ENCODE results near the gene GAREM1.

The GAREM1 gene

DNA sequence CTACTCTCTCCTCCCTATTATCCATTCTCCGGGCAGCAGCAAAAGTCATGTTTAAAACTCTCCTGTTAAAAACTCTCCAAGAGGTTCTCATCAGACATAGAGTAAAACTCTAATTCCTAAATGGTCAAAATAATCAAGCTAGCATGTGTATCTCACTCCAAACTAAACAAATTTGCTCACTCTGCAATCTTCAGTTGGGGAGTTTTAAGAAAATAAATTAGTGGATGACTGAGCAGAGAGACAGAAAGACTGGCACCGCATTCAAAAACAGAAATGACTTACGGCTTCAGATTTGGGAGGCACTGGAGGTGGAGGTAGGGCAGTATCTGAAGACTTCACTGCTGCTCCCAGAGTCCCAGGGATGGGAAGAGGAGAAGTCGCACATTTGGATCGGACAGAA is 183.9 kb downstream of the GAREM1 start:
- DNase-seq = no peak

DNA sequence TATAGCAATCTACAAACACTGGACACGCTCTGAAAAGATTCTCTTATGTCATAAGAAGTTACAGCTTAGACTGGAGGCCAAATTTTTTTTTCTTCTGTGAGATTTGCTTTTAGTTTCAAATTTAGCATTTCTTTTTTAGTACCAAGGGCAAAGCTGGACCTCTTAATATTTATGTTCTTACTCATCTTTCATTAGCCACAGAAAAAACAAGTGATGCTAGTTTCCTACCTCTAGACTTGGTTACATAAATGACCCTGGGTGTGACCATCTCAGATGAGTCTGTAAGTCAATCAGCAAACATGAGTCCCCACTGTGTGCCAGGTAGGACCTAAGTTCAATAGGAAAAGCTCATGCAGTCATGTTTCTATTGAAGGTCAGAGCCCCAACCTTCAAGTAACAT is 186.4 kb downstream of the GAREM1 start:
- DNase-seq = no peak

DNA sequence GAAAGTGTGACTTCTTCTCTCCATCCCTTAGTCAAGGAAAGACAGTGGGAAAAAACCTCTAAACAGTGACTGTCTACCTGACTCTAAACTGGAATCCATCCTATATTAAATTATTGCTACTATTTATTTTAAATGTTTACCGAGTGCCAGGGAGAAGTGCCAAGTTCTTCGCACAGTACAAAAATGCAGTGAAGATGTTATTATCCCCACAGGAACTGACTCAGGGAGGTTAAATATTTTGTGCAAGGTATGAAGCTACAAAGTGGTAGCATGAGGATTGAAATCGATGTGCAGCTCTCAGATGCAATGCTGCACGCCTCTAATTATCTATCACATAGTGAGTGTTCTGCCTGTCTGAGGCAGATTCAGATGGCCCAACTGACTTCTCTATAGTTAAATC is 189.8 kb downstream of the GAREM1 start:
- no peak for DNase-seq

DNA sequence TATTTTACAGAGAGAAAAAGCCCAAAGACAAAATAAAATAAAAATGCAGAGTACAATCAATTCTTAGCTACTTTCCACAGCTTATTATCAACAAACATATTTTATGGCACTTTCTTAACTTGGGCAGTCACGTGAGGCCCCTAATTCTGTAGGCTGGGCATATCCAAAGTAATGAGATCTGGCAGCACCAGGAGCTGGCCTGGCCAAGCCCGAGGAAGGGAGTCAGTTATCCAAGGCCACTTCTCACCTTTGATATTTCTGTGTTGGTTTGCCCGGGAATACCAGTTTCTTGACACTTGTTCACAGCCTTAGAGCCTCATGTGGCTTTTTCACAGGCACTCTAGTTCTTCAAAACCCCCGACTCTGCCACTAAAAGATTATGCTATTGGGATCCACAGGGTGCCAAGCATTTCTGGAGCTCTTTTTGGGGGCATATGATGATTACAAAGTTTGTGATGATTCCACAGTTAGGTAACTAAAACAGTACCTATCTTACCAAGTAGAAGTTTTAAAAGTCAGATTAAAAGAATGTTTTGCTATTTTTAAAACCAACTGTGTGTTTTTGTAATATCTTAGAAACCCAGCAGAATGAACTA is 190.4 kb downstream of the GAREM1 start:
- no peak for DNase-seq

DNA sequence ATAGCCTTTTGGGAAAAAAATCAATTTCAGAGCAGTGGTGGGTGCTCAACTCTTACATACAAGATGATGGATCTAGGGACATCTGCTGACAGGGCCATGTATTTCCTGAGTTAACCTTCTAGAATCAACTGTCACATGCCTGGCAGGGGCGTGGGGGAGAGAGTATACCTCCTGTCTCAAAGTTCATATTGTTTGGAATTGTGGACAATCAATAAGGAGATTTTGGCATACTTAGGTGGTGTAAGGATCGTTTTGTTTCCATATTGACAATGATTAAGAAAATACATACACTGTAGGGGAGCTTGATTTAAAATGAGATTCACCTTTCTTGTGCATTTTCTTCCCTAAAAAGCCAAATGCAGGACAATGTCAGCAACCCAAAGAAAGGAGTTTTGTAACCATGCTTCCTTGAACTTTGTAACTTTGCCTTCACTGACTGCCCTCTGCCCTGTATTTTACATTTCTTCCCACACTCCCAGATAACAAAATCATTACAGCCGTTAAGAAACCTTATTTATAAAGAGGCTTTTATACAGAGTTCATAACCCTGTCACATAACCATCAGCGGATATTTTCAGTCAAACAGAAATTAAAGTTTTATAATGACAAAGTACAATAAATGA is 192.4 kb downstream of the GAREM1 start:
- DNase-seq = no peak

DNA sequence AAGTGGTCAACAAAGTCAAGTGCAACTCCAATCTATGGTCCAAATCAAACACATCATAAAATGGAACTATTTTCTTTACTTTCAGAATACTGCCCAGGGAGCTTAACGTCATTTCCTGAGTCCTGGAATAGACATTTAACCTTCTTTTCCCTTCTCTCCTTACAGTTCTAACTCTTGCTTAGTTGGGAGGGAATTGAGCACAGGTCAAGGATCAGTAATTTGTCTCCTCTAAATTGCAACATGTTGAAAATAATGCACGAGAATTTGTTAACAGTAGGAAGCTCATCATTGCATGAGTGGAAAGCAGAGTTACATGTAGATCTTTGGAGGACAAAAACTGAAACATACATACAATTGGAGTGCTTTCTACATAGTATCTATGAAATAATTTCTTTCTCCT is 193.1 kb downstream of the GAREM1 start:
- no peak for DNase-seq

DNA sequence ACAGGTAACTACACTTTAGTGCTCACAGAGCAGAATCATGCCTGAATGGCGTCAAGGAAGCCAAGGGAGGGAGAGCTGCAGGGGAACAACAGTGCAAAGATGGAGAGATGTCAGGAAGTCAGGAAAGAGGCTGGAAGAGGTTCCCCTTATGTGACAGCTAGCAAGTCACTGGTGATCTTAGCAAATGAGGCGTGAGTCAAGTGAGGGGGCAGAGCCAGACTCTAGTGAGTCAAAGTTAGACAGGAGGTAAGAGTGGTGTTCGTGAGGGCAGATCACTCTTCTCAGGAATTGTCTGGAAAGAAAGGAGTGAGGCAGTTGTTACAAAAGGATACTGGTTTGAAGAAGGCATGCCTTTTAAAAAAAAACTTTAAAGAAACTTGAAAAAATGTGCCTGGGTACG is 193.8 kb downstream of the GAREM1 start:
- DNase-seq = no peak

DNA sequence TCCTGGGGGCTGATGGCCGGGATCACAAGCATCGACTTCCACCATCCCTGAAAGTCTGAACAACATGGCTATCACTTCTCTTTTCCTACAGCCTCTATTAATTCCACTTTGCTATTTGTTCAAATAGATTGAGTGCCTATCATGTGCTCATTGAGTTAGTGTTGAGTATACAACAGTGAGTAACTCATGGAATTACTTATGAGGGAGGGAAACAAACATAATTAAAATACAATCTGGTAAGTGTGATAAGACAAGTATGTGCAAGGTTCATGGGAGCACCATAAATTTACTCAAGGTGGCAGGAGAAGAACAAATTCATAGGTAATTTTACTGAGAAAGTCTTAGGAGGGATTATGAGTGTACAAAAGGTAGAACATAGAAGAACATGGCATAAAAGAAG is 194.4 kb downstream of the GAREM1 start:
- no peak for DNase-seq

DNA sequence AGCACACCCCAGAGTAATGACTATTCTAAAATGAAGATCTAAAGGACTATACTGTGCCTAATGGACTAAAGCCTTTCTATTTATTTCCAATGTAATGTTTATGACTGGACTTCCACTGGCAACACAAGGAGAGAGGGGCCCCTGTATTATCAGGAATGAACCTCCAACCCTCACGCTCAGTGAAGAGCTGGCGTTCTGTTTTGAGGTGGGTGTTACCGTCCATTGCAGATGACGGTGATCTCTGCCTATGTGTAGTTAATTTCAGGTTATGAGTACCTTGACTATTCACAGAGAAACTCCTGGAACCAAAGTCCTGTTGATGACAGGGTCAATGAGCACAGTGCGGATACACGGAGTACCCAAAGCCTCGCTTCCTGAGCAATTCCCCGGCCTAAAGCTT is 195.5 kb downstream of the GAREM1 start:
- DNase-seq = no peak

DNA sequence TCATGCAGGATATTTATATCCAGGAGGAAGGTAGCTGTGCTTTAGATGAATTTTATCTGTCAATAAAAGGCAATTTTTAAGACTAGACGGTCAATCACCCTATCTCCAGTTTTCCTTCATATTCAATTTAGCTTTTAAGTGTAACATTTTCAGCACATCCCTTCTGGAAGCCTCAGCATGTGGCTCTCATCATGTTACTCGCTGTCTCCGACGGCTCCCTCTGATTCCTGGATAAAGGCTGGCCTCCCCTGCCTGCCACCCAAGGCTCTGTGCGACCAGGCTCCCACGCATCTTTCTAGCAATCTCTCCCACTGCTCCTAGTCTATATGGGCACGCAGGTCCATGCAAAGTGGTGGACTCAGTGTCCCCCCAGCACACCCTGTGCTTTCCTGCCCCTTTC is 196.4 kb downstream of the GAREM1 start:
- DNase-seq = no peak

DNA sequence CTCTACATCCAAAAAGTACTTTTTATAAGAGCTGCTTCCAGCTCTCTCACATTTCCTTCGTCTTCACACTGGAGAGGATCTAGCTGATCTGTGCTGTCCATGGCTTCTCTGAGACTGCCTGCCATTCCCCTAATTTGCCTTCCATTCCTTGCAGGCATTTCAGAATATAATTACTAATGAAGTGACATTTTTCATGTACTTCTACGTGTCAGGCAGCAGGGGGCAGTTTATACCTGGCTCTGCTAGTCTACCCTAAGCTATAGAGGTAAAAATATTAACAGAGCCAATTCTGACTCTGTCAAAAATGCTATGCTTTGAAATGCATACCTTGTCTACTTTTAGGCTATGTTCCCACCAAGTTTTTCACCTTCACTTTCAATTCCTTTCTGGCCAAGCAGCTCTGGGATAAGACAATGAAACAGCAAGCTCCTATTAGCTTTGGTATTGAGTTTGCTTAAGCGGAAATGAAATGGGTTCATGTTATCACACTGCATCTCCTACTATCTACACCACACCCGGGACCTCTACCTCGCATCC is 198.9 kb downstream of the GAREM1 start:
- peak; percentile 66 for DNase-seq

DNA sequence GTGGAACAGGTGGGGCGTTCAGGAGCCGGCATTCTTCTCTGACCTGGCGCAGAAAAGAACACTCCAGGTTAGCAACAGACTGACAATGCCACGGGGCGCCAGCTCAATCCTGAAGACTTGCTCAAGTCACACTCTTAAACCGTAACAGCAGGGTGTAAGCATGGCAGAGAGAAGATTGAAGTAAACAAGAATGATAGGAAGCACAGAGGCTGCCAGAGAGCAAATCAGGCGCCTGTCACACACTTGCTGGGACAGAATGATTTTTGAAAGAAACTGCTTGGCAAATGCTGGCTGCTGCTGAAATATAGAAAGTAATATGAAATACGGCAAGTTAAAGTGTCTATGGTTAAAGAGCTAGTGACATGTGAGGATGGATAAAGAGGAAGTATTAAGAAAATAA is 200.3 kb downstream of the GAREM1 start:
- DNase-seq = no peak

DNA sequence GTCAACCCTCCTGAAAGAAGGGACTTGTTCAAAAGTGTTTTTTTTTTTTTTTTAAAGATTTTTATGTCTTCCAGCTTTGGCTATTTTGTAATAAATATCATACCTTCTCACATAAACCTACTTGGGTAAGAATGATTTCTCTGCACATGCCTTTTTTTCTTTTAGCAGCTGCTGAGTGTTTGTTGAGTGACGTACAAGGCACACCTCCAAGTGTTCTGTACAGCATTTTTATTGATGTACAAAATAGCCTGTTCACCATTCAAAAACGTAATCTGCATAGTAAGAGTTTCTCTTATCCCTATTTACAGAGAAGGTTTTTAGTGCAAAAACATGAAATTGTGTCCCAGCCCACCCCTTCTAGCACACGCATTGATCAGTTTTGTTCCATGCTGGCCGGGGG is 203.2 kb downstream of the GAREM1 start:
- DNase-seq = no peak

DNA sequence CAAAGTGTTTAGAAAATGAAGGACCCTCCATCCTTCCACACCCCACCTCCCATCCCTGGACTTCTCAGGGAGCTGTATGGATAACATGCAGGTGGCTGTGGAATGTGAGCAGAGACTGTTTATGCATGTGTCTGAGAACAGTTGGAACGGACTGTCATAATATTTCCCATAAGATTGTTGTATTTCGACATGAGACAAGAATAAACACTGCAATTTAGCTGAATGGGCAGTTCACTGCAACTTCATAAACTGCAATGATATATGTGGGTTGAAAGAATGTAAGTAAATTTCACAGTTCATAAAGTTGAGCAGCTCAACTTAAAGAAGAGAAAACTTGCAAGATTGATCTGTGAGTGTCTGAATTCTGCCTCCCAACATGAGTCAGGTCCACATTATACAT is 206.3 kb downstream of the GAREM1 start:
- no peak for DNase-seq

DNA sequence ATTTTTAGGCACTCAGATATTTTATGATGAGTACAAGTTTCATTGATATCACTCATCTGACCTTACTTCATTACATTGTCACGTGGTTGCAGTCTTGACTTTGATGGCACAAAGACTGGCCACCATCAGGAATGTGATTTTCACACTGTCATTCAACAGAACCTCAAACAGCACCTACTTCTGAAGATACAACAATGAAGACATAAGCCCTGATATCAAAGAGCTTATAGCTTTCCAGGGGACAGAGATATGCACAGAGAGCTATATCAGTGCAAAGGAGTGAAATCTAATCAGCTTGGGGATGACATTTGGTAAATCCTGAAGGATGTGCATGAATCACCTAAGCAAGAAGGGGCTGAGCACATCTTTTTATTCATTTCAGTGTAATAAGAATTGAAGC is 208.6 kb downstream of the GAREM1 start:
- no peak for DNase-seq

DNA sequence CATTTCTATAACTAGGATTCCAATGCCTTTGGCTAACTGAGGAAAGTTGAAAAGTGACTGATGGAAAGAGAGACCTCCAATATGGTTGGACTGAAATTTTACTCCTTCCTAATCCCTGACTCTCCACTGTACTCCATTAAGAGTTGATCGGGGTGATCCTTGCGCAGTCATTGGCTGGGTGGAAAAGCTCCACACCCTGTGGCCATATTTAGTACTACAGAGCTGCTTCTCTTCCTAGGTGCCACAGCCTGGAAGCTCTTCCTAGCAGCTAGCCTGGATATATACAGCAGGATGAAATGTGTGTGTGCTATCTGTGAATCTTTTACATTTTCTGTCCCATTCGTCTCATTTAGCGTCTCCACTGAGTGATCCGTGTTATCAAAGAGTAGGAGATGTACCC is 209.7 kb downstream of the GAREM1 start:
- DNase-seq = no peak

DNA sequence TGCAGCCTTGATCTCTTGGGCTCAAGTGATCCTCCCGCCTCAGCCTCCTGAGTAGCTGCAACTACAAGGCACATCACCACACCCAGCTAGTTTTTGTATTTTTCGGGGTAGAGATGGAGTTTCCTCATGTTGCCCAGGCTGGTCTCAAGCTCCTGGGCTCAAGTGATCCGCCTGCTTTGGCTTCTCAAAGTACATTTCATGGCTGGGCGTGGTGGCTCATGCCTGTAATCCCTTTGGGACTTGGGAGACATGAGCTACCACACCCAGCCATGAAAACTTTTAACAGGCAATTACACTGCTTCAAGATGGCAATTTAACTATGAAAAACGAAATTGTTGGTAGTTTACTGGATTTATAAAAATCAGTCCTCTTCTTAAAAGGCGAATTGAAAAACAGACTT is 211.1 kb downstream of the GAREM1 start:
- no peak for DNase-seq

DNA sequence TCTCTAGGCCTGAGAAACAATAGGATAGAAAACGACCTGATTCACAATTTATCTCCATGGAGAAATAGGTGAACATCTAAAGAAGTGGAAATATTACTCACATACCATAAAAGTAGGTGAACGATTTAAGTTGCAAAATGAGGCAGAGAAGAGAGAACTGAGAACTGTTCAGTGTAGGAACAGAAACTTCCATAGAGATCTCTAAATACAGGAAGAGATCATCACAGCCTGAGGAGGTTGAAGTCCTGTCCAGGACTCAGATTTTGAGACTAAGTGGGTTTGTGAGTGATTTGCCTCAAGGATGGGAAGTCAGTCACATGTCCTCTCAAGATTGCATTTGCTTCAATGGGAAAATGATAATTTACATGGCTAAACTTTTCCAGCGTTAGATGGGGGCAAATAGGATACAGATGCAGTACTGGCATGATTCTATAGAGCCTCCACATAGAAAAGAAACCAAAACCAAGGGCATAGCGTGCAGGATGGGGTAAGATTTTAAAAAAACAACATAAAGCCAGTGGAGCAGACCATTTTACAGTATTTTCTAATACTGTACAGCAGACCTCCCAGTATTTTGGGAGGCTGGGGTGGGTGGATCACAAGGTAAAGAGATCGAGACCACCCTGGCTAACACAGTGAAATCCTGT is 212.0 kb downstream of the GAREM1 start:
- DNase-seq = no peak

DNA sequence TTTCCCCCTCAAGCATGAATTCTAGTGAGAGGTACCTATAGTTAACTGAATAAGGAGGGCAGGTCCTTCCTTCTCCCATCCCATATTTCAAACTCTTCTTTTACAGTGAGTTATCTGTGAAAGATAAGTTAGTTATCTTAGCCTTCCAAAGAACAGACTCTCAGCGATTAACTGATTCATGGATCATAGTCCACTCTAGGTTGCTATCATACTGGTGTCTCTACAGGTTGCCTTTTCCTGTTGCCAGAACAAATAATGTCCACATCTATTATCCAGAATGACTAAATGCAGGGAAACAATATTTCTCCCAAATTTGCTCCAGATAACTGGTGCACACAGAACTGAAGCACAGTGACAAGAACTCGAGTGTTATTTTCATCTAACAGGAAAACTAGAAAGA is 212.5 kb downstream of the GAREM1 start:
- no peak for DNase-seq

DNA sequence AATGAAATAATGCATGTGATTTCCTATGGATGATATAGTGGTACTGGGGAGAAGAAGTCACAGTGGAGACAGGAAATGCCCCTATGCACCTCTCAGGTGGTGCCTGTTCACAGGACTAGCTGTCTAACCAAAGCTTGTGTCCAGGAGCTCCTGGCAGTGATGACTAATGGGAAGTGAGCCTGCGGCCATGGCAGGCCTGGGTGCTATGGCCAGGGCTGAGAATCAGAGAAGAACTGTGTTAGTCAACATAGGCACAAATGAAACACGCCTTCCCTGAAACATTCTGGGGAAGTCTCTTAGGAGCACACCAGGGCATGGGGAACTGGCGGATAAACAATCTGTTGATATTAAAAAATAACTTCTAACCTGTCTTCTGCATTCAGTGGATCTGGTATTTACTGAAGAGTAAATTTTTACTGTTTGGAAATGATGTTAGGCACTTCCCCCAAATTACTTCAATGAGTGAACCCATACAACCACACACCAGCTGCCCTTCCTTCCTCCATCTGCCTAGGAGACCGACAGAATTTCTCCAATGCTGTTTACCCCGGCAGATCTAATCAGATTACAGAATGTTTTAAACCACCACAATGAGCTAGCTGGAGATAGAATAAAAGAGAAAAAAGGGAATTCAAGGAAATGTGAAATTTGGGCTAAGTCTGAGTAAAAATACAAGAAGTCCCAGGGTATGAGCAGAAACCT is 213.4 kb downstream of the GAREM1 start:
- DNase-seq = no peak

DNA sequence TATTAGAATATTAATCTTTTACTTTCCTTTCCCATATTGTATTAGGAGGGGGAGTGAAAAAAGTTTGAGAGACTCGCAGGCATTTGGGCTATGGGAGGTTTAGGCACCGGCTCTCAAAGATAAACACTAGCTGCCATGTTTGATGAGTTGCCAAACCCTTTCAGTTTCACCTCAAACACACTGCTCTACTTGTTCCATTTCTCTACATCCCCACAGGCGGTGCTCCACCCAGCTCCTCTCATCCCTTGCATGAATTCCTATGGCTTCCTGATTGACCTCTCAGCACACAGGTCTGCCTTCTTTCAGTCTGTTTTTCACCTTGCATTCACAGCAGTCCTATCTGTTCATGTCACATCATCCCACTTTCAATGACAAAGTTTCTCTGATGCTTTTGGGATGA is 215.1 kb downstream of the GAREM1 start:
- DNase-seq = no peak

DNA sequence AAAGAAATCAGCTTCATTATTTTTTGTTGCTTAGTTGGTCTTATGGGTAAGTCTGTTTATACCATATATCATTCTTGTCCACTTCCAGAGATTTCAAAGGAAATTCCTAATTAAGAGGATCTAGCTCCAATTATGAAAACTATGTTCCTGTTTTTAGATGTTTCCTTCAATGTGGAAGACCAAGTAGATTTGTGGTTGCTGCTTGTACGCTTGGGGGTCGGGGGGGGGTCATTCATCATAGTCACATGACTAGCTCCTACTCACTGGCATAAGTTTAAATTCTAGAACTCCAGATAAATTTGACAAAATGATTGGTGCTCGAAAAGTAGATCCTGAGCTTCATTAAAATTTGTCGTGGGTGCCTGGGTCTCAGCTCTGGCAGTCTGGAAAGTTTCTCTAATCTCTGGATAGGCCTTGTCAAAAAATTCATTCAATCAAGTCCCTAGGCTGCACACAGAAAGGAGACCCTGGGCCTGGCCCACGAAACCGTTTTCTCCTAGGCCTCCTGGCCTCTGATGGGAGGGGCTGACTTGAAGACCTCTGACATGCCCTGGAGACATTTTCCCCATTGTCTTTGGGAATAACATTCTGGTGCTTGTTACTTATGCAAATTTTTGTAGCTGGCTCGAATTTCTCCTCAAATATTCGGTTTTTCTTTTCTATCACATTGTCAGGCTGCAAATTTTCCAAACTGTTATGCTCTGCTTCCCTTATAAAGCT is 218.4 kb downstream of the GAREM1 start:
- DNase-seq = no peak

DNA sequence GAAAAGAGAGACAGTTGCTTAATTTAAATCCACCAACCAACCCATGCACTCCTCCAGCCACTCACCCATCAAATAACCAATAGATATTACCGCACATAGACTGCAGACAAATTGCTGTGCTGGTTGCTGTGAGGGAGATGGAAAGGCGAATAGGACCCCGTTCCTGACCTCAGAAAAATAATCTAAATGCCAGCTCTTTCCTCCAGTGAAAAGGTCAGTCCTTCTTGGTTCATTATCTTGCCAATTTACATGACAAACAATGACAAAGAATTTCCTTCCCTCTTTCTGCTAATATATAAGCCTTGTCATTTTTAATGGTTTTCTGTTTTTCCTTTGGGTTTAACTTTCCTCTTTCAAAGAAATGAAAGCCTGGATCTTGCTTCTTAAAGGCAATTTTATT is 219.2 kb downstream of the GAREM1 start:
- DNase-seq = no peak
